Stomach (tissue), 19 donors: ENCODE data around the gene SGPP2. TPM values are rescaled to one million over a fixed set of nuclear protein-coding genes. Genes with fewer than 3 reads are reported as not detected.

Source experiments
- DNase-seq, 2 donors: peaks; one replicate each; pipeline versions ENCODE4 v3.0.0 to v3.0.0-alpha.2; 2013 to 2019
- H3K27ac ChIP-seq, 5 donors: fragments of 200-600 bp in 4 of 5; sonication (generic) in 4 of 5; one replicate each; pipeline ENCODE4 v1.5.1; 2013 to 2019; ENCODE audit warnings: mild to moderate bottlenecking in 1 of 5, moderate library complexity in 1 of 5
- H3K27me3 ChIP-seq, 3 donors: fragments of 200-600 bp; sonication (generic); one replicate each; pipeline ENCODE4 v1.5.1; 2017 to 2019; ENCODE audit warnings: mixed run types in 1 of 3
- H3K36me3 ChIP-seq, 4 donors: fragments of 200-600 bp; sonication (generic); 1 replicate in 3 of 4; 2 replicates in 1 of 4; pipeline ENCODE4 v1.5.1; 2016 to 2019
- H3K4me1 ChIP-seq, 4 donors: fragments of 200-600 bp; sonication (generic); one replicate each; pipeline ENCODE4 v1.5.1; 2016 to 2019
- H3K4me3 ChIP-seq, 4 donors: fragments of 200-600 bp; sonication (generic) in 3 of 4; one replicate each; pipeline ENCODE4 v1.5.1; 2016 to 2019; ENCODE audit warnings: mild to moderate bottlenecking in 1 of 4
- H3K9me3 ChIP-seq, 4 donors: fragments of 200-600 bp; sonication (generic); one replicate each; pipeline ENCODE4 v1.5.1; 2016 to 2019
- CTCF ChIP-seq, 7 experiments: fragments of 450-650 bp in 4 of 7; fragments of 200-600 bp in 3 of 7; sonication (generic) in 3 of 7; IDR thresholded peaks; one replicate each; pipeline ENCODE4 v1.5.1; 2016 to 2019; ENCODE audit warnings: antibody characterized with exemption in 7 of 7, control low read depth in 2 of 7, mild to moderate bottlenecking in 1 of 7
- EP300 ChIP-seq: sonication (generic); formaldehyde crosslinking; IDR thresholded peaks from one replicate; pipeline ENCODE4 v1.6.1; 2017; ENCODE audit warnings: antibody characterized with exemption
- POLR2A ChIP-seq, 4 donors: fragments of 450-650 bp; IDR thresholded peaks; one replicate each; pipeline ENCODE4 v1.6.1; 2016; ENCODE audit warnings: antibody characterized with exemption in 4 of 4, control low read depth in 2 of 4, mild to moderate bottlenecking in 1 of 4, moderate library complexity in 1 of 4
- POLR2AphosphoS5 ChIP-seq, 3 donors: sonication (generic); formaldehyde crosslinking; IDR thresholded peaks; one replicate each; pipeline ENCODE4 v1.6.1; 2016; ENCODE audit warnings: antibody characterized with exemption in 3 of 3
- WGBS, 5 donors: extraction: QIAGEN DNeasy Blood & Tissue Kit in 3 of 5; methylation state at CpG; one replicate each; pipeline versions ENCODE4 v1.1.5 to v1.1.7; 2013 to 2018; 5-methylcytosine and 5-hydroxymethylcytosine counted together
- intact Hi-C: fragments of 100-400 bp; cut with DNase I; formaldehyde crosslinking; loops from one replicate; pipeline ENCODE4 v1.15.1; 2023; ENCODE audit warnings: low total_unique reads
- long read RNA-seq, 10 donors: transcript quantifications; one replicate each; lab custom pipeline, GENCODE V29; 2026
- polyA plus RNA-seq, 3 donors: library from polyadenylated mRNA; stranded (reverse); fragments of 200-250 nt; gene quantifications; one replicate each; pipeline ENCODE4 v1.2.3, GENCODE V29; 2013
- total RNA-seq, 5 donors: library from RNA; depleted of rRNA; stranded (reverse); fragments of >200 nt; gene quantifications; one replicate each; pipeline versions ENCODE4 v1.1.0 to v1.2.3, GENCODE V29; 2014 to 2016
- donor health status: healthy with polysubstance abuse.
- donor health status: Bipolar disorder and iron deficiency.
- donor health status: healthy.

SGPP2 gene
- total RNA-seq: 10 to 100 TPM; 18.2 to 50.4 (median 27.4) TPM
- polyA plus RNA-seq: 1 to 10 TPM; 1.7 to 3.9 (median 2.3) TPM
- long read RNA-seq, donor 1, partial matches to known transcripts: 0 of 2 reads
- long read RNA-seq, donor 1, other reads (novel, unspliced or antisense): 0 of 2 reads
- long read RNA-seq, donor 2, partial matches to known transcripts: 0 of 1 reads
- long read RNA-seq, donor 2, other reads (novel, unspliced or antisense): 0 of 1 reads
- long read RNA-seq, donor 3, partial matches to known transcripts: 0 of 1 reads
- long read RNA-seq, donor 3, other reads (novel, unspliced or antisense): 0 of 1 reads
- long read RNA-seq, donor 4: 0 reads
- long read RNA-seq, donor 5, partial matches to known transcripts: 0 of 1 reads
- long read RNA-seq, donor 5, other reads (novel, unspliced or antisense): 0 of 1 reads
- long read RNA-seq, donor 6: 0 reads
- long read RNA-seq, donor 7, partial matches to known transcripts: 0 of 3 reads
- long read RNA-seq, donor 7, other reads (novel, unspliced or antisense): 0 of 3 reads
- long read RNA-seq, donor 8: 0 reads
- long read RNA-seq, donor 9: 0 reads
- long read RNA-seq, donor 10, partial matches to known transcripts: 0 of 2 reads
- long read RNA-seq, donor 10, other reads (novel, unspliced or antisense): 0 of 2 reads

GRCh38 chr2:222424276-222424728 lies at the start of gene SGPP2:
SGPP2 (plus strand) TSS chr2:222424543; CDS start chr2:222424603, 60 bp downstream.
- 1 to 9% (median 2%) methylated on average over 28 to 61 of the region's 61 CpGs; no CpG with 5 or more reads in 1 of the 5 donors for WGBS, 5 donors
- peak in 1 of 3 donors; percentile 8 for TF ChIP-seq POLR2AphosphoS5 (IDR thresholded peaks at IDR 0.05)
- no peak for TF ChIP-seq CTCF (IDR thresholded peaks at IDR 0.05)
- peaks cover 13 to 38% (median 18%) of the 10 kb centered on the region in 4 donors for H3K4me1 ChIP-seq
- peak within 1 kb of the TSS; percentile 58 to 76 (median 67) for H3K4me3 ChIP-seq
- DNase-seq: peak; percentile 73 to 80
- intact Hi-C loops: no loop called here
- H3K36me3 ChIP-seq: no peaks in the 10 kb centered on the region
- peak within 1 kb of the TSS; percentile 80 to 95 (median 85) for H3K27ac ChIP-seq
- H3K9me3 ChIP-seq: no peaks in the 10 kb centered on the region
- H3K27me3 ChIP-seq: peaks cover 0 to 50% (median 22%) of the 10 kb centered on the region in 3 donors

- intact Hi-C loops: no loop called here
- no peaks in the 10 kb centered on the region for H3K4me1 ChIP-seq
- DNase-seq: no peak
- peaks cover 0 to 16% (median 8%) of the 10 kb centered on the region in 4 donors for H3K9me3 ChIP-seq
- WGBS, 5 donors: 88 to 100% (median 93%) methylated on average over 1 of the region's 1 CpG
- no peak for TF ChIP-seq EP300
- no peak for TF ChIP-seq POLR2AphosphoS5 (IDR thresholded peaks at IDR 0.05)
- TF ChIP-seq POLR2A (IDR thresholded peaks at IDR 0.05): no peak
- no peak for TF ChIP-seq CTCF (IDR thresholded peaks at IDR 0.05)
- H3K27ac ChIP-seq: no peak overlapping the region
- no peaks in the 10 kb centered on the region for H3K36me3 ChIP-seq
- H3K4me3 ChIP-seq: no peak overlapping the region
- H3K27me3 ChIP-seq: no peaks in the 10 kb centered on the region
These were observed 48.5 kb upstream of the SGPP2 start for GRCh38 chr2:222375798-222376197.

GRCh38 chr2:222380456-222380855 lies 43.9 kb upstream of the SGPP2 start:
- no peak for TF ChIP-seq POLR2A (IDR thresholded peaks at IDR 0.05)
- no peak for TF ChIP-seq CTCF (IDR thresholded peaks at IDR 0.05)
- TF ChIP-seq EP300: no peak
- no peak for TF ChIP-seq POLR2AphosphoS5 (IDR thresholded peaks at IDR 0.05)
- Histone ChIP-seq H3K36me3 (no peaks in the 10 kb centered on the region), H3K27me3 (no peaks in the 10 kb centered on the region), H3K4me1 (no peaks in the 10 kb centered on the region), H3K4me3 (no peak overlapping the region), H3K27ac (no peak overlapping the region), H3K9me3 (no peaks in the 10 kb centered on the region)
- 74 to 92% (median 79%) methylated on average over 2 of the region's 2 CpGs for WGBS, 5 donors
- intact Hi-C loops: no loop called here
- no peak for DNase-seq

- Histone ChIP-seq H3K27me3 (no peaks in the 10 kb centered on the region), H3K9me3 (no peaks in the 10 kb centered on the region), H3K36me3 (no peaks in the 10 kb centered on the region), H3K4me3 (no peak overlapping the region), H3K4me1 (no peaks in the 10 kb centered on the region), H3K27ac (no peak overlapping the region)
- 54 to 72% (median 65%) methylated on average over 3 of the region's 3 CpGs for WGBS, 5 donors
- DNase-seq: no peak
- TF ChIP-seq CTCF (IDR thresholded peaks at IDR 0.05) (no peak), POLR2AphosphoS5 (IDR thresholded peaks at IDR 0.05) (no peak), POLR2A (IDR thresholded peaks at IDR 0.05) (no peak), EP300 (no peak)
- intact Hi-C loops: no loop called here
These were observed 42.8 kb upstream of the SGPP2 start for GRCh38 chr2:222381566-222381965.
